HL-60/S4 (cell line): ENCODE data around the gene CYLD.

Experiments
- in situ Hi-C: fragments of 300-500 bp; cut with MboI; formaldehyde crosslinking; loops from 2 replicates; pipeline ENCODE4 v1.14.3; 2022; ENCODE audit warnings: low sequenced_read_pairs

CYLD gene

DNA sequence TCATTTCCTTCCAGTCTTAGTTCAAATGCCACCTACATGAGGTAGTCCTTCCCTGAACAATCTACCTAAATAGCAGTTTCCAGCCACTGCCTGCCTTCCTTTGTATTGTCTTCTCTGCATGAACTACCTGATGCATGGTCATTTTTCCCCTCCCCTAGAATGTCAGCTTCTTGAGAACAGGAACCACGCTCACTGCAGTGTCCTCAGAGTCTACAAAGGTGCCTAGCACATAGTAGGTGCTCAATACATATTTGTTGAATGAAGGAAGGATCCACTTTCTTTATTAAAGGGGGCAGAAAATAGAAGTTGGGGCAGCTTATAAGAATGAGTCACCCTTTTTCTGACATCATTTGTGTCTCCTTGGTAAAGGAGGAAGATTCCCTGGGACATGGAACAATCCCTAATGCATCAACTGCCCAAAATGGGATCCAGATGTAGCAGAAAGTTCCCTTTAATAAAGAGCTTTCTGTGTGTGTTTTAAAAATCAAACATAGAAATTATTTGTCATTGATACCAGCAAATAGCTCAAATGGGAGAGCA lies 4.4 kb upstream of the CYLD start:
- in situ Hi-C loops, result no loop called here

- in situ Hi-C loops, result no loop called here
Measured at GRCh38 chr16:50739031-50739430, 2.9 kb upstream of the CYLD start.

GRCh38 chr16:50740736-50741135 lies 1.1 kb upstream of the CYLD start:
- in situ Hi-C loops, result no loop called here

- in situ Hi-C loops, result no loop called here
Measured at GRCh38 chr16:50741225-50741780, 583 bp upstream of the CYLD start.

- in situ Hi-C loops, result no loop called here
Measured at GRCh38 chr16:50742576-50743200, 802 bp downstream of the CYLD start.

- in situ Hi-C loops, result no loop called here
Measured at GRCh38 chr16:50743581-50744225, 1.8 kb downstream of the CYLD start.

DNA sequence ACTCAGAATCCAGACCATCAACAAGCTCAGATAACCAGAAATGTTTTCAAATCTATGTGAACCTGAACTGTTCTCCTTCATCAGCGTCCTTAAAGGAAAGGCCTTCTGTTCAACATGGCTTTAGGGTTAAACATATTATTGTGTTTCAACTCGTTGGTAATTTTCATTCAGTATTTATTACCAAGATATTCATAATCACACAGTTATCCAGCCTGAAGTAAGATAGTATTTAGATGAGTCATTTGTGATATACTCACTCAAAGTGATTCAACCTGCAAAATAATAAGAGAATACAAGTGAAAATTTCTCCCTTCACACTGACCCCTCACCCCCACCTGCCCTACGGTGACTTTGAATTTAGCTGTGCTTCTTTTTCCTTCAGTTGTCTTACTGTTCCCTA lies 3.0 kb downstream of the CYLD start:
- in situ Hi-C loops, result no loop called here

- in situ Hi-C loops, result no loop called here
Measured at GRCh38 chr16:50745940-50746339, 4.1 kb downstream of the CYLD start.

- in situ Hi-C loops, result no loop called here
Measured at GRCh38 chr16:50747207-50747956, 5.5 kb downstream of the CYLD start.

- in situ Hi-C loops, result no loop called here
Measured at GRCh38 chr16:50751528-50751927, 9.6 kb downstream of the CYLD start.

GRCh38 chr16:50752471-50753235 lies 10.8 kb downstream of the CYLD start:
- in situ Hi-C loops, result no loop called here

DNA sequence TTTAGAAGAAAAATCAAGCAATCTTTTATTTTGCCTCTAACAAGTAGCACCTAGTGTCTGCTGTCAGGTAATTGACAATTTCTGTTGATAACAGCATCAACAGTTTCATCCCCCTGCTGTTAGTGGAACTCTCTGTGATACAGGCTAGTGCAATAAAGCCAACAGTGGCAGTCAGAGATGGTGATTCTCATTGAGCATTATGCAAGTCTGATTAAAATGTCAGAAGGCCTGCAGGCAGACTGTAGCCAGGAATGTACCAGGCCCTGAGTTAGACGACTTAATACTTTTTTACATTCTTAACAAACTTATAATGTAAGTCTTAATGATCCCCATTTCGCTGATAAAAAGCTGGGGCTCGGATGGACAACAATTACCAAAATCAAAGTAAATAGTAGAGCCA lies 14.6 kb downstream of the CYLD start:
- in situ Hi-C loops, result no loop called here

GRCh38 chr16:50761267-50761666 lies 19.4 kb downstream of the CYLD start:
- in situ Hi-C loops, result no loop called here

- in situ Hi-C loops, result no loop called here
Measured at GRCh38 chr16:50762241-50762640, 20.4 kb downstream of the CYLD start.

DNA sequence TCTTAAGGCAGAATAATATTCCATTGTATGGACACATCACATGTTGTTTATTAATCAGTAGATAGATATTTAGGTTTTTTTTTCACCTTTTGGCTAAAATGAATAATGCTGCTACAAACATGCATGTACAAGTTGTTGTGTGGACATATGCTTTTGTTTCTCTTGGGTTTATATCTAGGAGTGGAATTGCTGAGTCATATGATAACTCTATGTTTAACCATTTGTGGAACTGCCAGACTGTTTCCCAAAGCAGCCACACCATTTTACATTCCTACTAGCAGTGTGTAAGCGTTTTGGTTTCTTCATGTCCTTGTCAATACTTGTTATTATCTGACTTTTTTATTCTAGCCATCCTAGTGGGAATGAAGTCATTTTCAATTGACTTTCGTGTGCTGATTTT lies 21.3 kb downstream of the CYLD start:
- in situ Hi-C loops, result no loop called here

GRCh38 chr16:50765260-50765659 lies 23.4 kb downstream of the CYLD start:
- in situ Hi-C loops, result no loop called here

GRCh38 chr16:50765861-50766260 lies 24.0 kb downstream of the CYLD start:
- in situ Hi-C loops, result no loop called here

GRCh38 chr16:50767197-50767596 lies 25.3 kb downstream of the CYLD start:
- in situ Hi-C loops, result no loop called here

GRCh38 chr16:50771366-50771765 lies 29.5 kb downstream of the CYLD start:
- in situ Hi-C loops, result no loop called here

DNA sequence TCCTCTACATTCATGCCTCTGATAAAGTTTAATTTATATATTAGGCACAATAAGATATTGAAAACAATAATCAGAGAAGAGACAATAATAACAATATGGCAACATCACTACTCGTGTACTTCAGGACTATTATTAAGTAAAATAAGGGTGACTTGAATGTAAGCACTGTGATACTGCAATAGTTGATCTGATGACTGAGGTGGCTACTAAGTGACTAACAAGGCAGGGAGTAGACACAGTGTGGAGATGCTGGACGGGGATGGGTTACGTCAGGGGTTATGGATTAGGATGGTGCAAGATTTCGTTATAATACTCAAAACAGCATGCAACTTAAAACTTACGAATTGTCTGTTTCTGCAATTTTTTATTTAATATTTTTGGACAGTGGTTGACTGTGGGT lies 32.5 kb downstream of the CYLD start:
- in situ Hi-C loops, result no loop called here

- in situ Hi-C loops, result no loop called here
Measured at GRCh38 chr16:50774960-50775359, 33.1 kb downstream of the CYLD start.
